Ishikawa (cell line): ENCODE measurements around the gene LHPP.

ENCODE experiments used
- CEBPB ChIP-seq: IDR thresholded peaks from 2 replicates; pipeline ENCODE4 v1.6.1; 2012
- CREB1 ChIP-seq: IDR thresholded peaks from 2 replicates; pipeline ENCODE4 v1.6.1; 2012; ENCODE audit warnings: low read depth
- EGR1 ChIP-seq: IDR thresholded peaks from 2 replicates; pipeline ENCODE4 v1.6.1; 2012
- EP300 ChIP-seq: IDR thresholded peaks from 2 replicates; pipeline ENCODE4 v1.6.1; 2012; ENCODE audit warnings: borderline replicate concordance
- MAX ChIP-seq: IDR thresholded peaks from 2 replicates; pipeline ENCODE4 v1.6.1; 2012
- RAD21 ChIP-seq: IDR thresholded peaks from 2 replicates; pipeline ENCODE4 v1.6.1; 2012; ENCODE audit warnings: low read depth
- REST ChIP-seq: IDR thresholded peaks from 2 replicates; pipeline ENCODE4 v1.6.1; 2012; ENCODE audit warnings: low read depth, mild to moderate bottlenecking
- TAF1 ChIP-seq: IDR thresholded peaks from 2 replicates; pipeline ENCODE4 v1.6.1; 2012; ENCODE audit warnings: low read depth, mild to moderate bottlenecking
- TEAD4 ChIP-seq: IDR thresholded peaks from 2 replicates; pipeline ENCODE4 v1.6.1; 2012
- YY1 ChIP-seq: IDR thresholded peaks from 2 replicates; pipeline ENCODE4 v1.6.1; 2012; ENCODE audit warnings: low read depth

- TF ChIP-seq EP300: no peak
- TF ChIP-seq TAF1: no peak
- TF ChIP-seq MAX: no peak
- no peak for TF ChIP-seq RAD21
- no peak for TF ChIP-seq REST
- no peak for TF ChIP-seq CEBPB
- no peak for TF ChIP-seq YY1
- no peak for TF ChIP-seq TEAD4
- no peak for TF ChIP-seq CREB1
- no peak for TF ChIP-seq EGR1
Measured at GRCh38 chr10:124629415-124629814, 167.8 kb downstream of the LHPP start.
